Endodermal cell (in vitro differentiated cells): ENCODE results near the gene SYNPO2L. TPM values are rescaled to one million over a fixed set of nuclear protein-coding genes. Genes with fewer than 3 reads are reported as not detected.

Experiments
- DNase-seq: peaks from one replicate; pipeline ENCODE4 v3.0.0-alpha.2; 2017
- H3K27ac ChIP-seq: 2 replicates; pipeline ENCODE4 v1.5.1; 2013; ENCODE audit warnings: mild to moderate bottlenecking, low read depth, low read length, moderate library complexity
- H3K27me3 ChIP-seq: 2 replicates; pipeline ENCODE4 v1.6.1; 2013; ENCODE audit warnings: mild to moderate bottlenecking, low read length, moderate library complexity; ENCODE audit not compliant: insufficient read depth, control insufficient read depth, poor library complexity, severe bottlenecking
- H3K36me3 ChIP-seq: 2 replicates; pipeline ENCODE4 v1.7.0; 2013; ENCODE audit warnings: mild to moderate bottlenecking, low read length, moderate library complexity; ENCODE audit not compliant: control insufficient read depth, insufficient read depth
- H3K4me1 ChIP-seq: one replicate; pipeline ENCODE4 v1.7.0; 2013; ENCODE audit warnings: low read length; ENCODE audit not compliant: control insufficient read depth, insufficient read depth
- H3K4me3 ChIP-seq: 2 replicates; pipeline ENCODE4 v1.5.1; 2013; ENCODE audit warnings: mild to moderate bottlenecking, low read length, moderate library complexity
- H3K9ac ChIP-seq: 2 replicates; pipeline ENCODE4 v1.6.1; 2013; ENCODE audit warnings: mild to moderate bottlenecking, low read length, moderate library complexity; ENCODE audit not compliant: poor library complexity, severe bottlenecking; ENCODE audit errors: extremely low read depth
- H3K9me3 ChIP-seq: 2 replicates; pipeline ENCODE4 v1.6.1; 2013; ENCODE audit warnings: mild to moderate bottlenecking, low read length, moderate library complexity; ENCODE audit not compliant: control insufficient read depth
- H3K27ac Mint-ChIP-seq: 2 replicates; pipeline ENCODE4 v1.8.0; 2020; ENCODE audit warnings: mixed read lengths
- H3K27me3 Mint-ChIP-seq: 2 replicates; pipeline ENCODE4 v1.8.0; 2021; ENCODE audit warnings: mild to moderate bottlenecking, mixed read lengths; ENCODE audit not compliant: insufficient read depth
- H3K36me3 Mint-ChIP-seq: 2 replicates; pipeline ENCODE4 v1.8.0; 2020; ENCODE audit warnings: low read depth, mixed read lengths
- H3K4me1 Mint-ChIP-seq: 2 replicates; pipeline ENCODE4 v1.8.0; 2020; ENCODE audit warnings: mixed read lengths
- H3K4me3 Mint-ChIP-seq: 2 replicates; pipeline ENCODE4 v1.8.0; 2020; ENCODE audit warnings: mild to moderate bottlenecking, moderate library complexity, mixed read lengths
- H3K9me3 Mint-ChIP-seq: 2 replicates; pipeline ENCODE4 v1.8.0; 2020; ENCODE audit warnings: mild to moderate bottlenecking, mixed read lengths
- CTCF ChIP-seq: fragments of 200-600 bp; sonication (generic); conservative IDR thresholded peaks from 2 replicates; pipeline ENCODE4 v1.5.0; 2021; ENCODE audit warnings: antibody characterized with exemption, mild to moderate bottlenecking
- WGBS, 2 experiments: methylation state at CpG; one replicate each; pipeline versions ENCODE4 v1.1.5 to v1.1.7; 2013; ENCODE audit warnings: missing lambda C conversion rate in 2 of 2, mixed read lengths in 1 of 2; ENCODE audit not compliant: insufficient coverage in 1 of 2, insufficient read length in 1 of 2; 5-methylcytosine and 5-hydroxymethylcytosine counted together
- total RNA-seq, 2 donors: library from RNA; stranded (reverse); fragmentation: NEBNext Ultra II Directional in 1 of 2; extraction: Animal tissue kit (Norgen Biotek cat#: 25700) in 1 of 2; gene quantifications; 2 replicates in 1 of 2; 3 replicates in 1 of 2; pipeline ENCODE4 v1.2.1, GENCODE V29; 2021

The SYNPO2L gene
- total RNA-seq, 2 donors from 2014 or later, result 0.11 to 0.20 TPM

GRCh38 chr10:73647211-73647874, 8.5 kb downstream of the SYNPO2L start:
- no peak overlapping the region for H3K4me3 ChIP-seq
- no peaks in the 10 kb centered on the region for H3K36me3 ChIP-seq
- Mint-ChIP-seq H3K9me3 (no peaks in the 10 kb centered on the region), H3K4me1 (peaks cover 39% of the 10 kb centered on the region), H3K36me3 (no peaks in the 10 kb centered on the region), H3K4me3 (peak overlapping the region; percentile 68), H3K27ac (peak overlapping the region; percentile 81), H3K27me3 (peaks cover 7% of the 10 kb centered on the region)
- H3K4me1 ChIP-seq, result peaks cover 9% of the 10 kb centered on the region
- peak; percentile 94 for DNase-seq
- H3K27ac ChIP-seq, result no peak overlapping the region
- no peaks in the 10 kb centered on the region for H3K9me3 ChIP-seq
- peak; percentile 20 for TF ChIP-seq CTCF
- H3K9ac ChIP-seq, result no peak overlapping the region
- 81 to 82% methylated on average over 19 to 32 of the region's 32 CpGs for WGBS, 2 experiments
- no peaks in the 10 kb centered on the region for H3K27me3 ChIP-seq

GRCh38 chr10:73646598-73647041, 9.2 kb downstream of the SYNPO2L start:
- no peak overlapping the region for H3K9ac ChIP-seq
- no peak overlapping the region for H3K27ac ChIP-seq
- Mint-ChIP-seq H3K4me3 (peak overlapping the region; percentile 68), H3K27ac (peak overlapping the region; percentile 81), H3K4me1 (peaks cover 39% of the 10 kb centered on the region), H3K9me3 (no peaks in the 10 kb centered on the region), H3K36me3 (no peaks in the 10 kb centered on the region), H3K27me3 (peaks cover 10% of the 10 kb centered on the region)
- no peak overlapping the region for H3K4me3 ChIP-seq
- no peaks in the 10 kb centered on the region for H3K9me3 ChIP-seq
- no peaks in the 10 kb centered on the region for H3K36me3 ChIP-seq
- DNase-seq, result peak; percentile 66
- H3K27me3 ChIP-seq, result no peaks in the 10 kb centered on the region
- H3K4me1 ChIP-seq, result peaks cover 9% of the 10 kb centered on the region
- TF ChIP-seq CTCF, result no peak
- 90 to 94% methylated on average over 2 to 9 of the region's 9 CpGs for WGBS, 2 experiments

- H3K27me3 Mint-ChIP-seq, result peaks cover 12% of the 10 kb centered on the region
- no peak for TF ChIP-seq CTCF
- Histone ChIP-seq H3K27ac (no peak overlapping the region), H3K4me3 (no peak overlapping the region), H3K9me3 (no peaks in the 10 kb centered on the region), H3K36me3 (no peaks in the 10 kb centered on the region), H3K4me1 (peaks cover 9% of the 10 kb centered on the region), H3K9ac (no peak overlapping the region), H3K27me3 (no peaks in the 10 kb centered on the region)
- H3K36me3 Mint-ChIP-seq, result no peaks in the 10 kb centered on the region
- no peak for DNase-seq
- H3K4me1 Mint-ChIP-seq, result peaks cover 31% of the 10 kb centered on the region
- no peaks in the 10 kb centered on the region for H3K9me3 Mint-ChIP-seq
- WGBS, 2 experiments, result 87 to 89% methylated on average over 3 of the region's 3 CpGs
- H3K27ac Mint-ChIP-seq, result no peak overlapping the region
- H3K4me3 Mint-ChIP-seq, result no peak overlapping the region
Measured at GRCh38 chr10:73645251-73645650, 10.6 kb downstream of the SYNPO2L start.
